Measurements from ENCODE around the gene ZDHHC20.

The ZDHHC20 gene

GRCh38 chr13:21458813-21459701, at the start of gene ZDHHC20:
Gene ZDHHC20, minus strand, starts transcription at chr13:21459303. Its CDS starts 132 bp downstream, at chr13:21459171.
- peak; percentile 82 for DNase-seq

GRCh38 chr13:21504379-21504778, 45.3 kb upstream of the ZDHHC20 start:
- DNase-seq: no peak

GRCh38 chr13:21501686-21502085, 42.6 kb upstream of the ZDHHC20 start:
- DNase-seq: no peak

- no peak for DNase-seq
Observed at GRCh38 chr13:21486322-21486721, 27.2 kb upstream of the ZDHHC20 start.

- no peak for DNase-seq
Observed at GRCh38 chr13:21483748-21484147, 24.6 kb upstream of the ZDHHC20 start.

GRCh38 chr13:21481359-21481758, 22.3 kb upstream of the ZDHHC20 start:
- no peak for DNase-seq

- DNase-seq: no peak
Observed at GRCh38 chr13:21478881-21479808, 20.0 kb upstream of the ZDHHC20 start.

- peak; percentile 61 for DNase-seq
Observed at GRCh38 chr13:21476893-21477472, 17.9 kb upstream of the ZDHHC20 start.

- no peak for DNase-seq
Observed at GRCh38 chr13:21475115-21475514, 16.0 kb upstream of the ZDHHC20 start.

GRCh38 chr13:21470785-21471184, 11.7 kb upstream of the ZDHHC20 start:
- no peak for DNase-seq

GRCh38 chr13:21466527-21466926, 7.4 kb upstream of the ZDHHC20 start:
- DNase-seq: no peak

GRCh38 chr13:21465710-21466160, 6.6 kb upstream of the ZDHHC20 start:
- DNase-seq: no peak

GRCh38 chr13:21463424-21463823, 4.3 kb upstream of the ZDHHC20 start:
- no peak for DNase-seq

- no peak for DNase-seq
Observed at GRCh38 chr13:21461131-21461530, 2.0 kb upstream of the ZDHHC20 start.

GRCh38 chr13:21458451-21458812, 671 bp downstream of the ZDHHC20 start:
- DNase-seq: peak; percentile 14

- no peak for DNase-seq
Observed at GRCh38 chr13:21453387-21454081, 5.6 kb downstream of the ZDHHC20 start.

- no peak for DNase-seq
Observed at GRCh38 chr13:21450936-21451335, 8.2 kb downstream of the ZDHHC20 start.

- DNase-seq: no peak
Observed at GRCh38 chr13:21446656-21447055, 12.4 kb downstream of the ZDHHC20 start.

- DNase-seq: no peak
Observed at GRCh38 chr13:21445759-21446158, 13.3 kb downstream of the ZDHHC20 start.

- no peak for DNase-seq
Observed at GRCh38 chr13:21443171-21443570, 15.9 kb downstream of the ZDHHC20 start.

GRCh38 chr13:21436582-21436981, 22.5 kb downstream of the ZDHHC20 start:
- no peak for DNase-seq

GRCh38 chr13:21435687-21436151, 23.4 kb downstream of the ZDHHC20 start:
- DNase-seq: peak; percentile 36

Measured in activated CD4-positive, alpha-beta T cell treated with anti-CD3 and anti-CD28 coated beads for 1 hour (primary cell).